ENCODE measurements around the gene TMCO4.

TMCO4 gene

GRCh38 chr1:19744886-19745285, 54.8 kb downstream of the TMCO4 start:
- H3K36me3 ChIP-seq, result peaks cover 11 to 68% (median 31%) of the 10 kb centered on the region in 11 experiments; a peak in 17 of 22 replicates
- H3K4me3 ChIP-seq, result no peak overlapping the region
- no peaks in the 10 kb centered on the region; a peak in 2 of 22 replicates for H4K20me1 ChIP-seq
- no peaks in the 10 kb centered on the region for H3K27me3 ChIP-seq
- H3K4me1 ChIP-seq, result no peaks in the 10 kb centered on the region
- H3K9ac ChIP-seq, result no peak overlapping the region
- no peak overlapping the region for H3K27ac ChIP-seq
- H3K4me2 ChIP-seq, result no peak overlapping the region
- no peaks in the 10 kb centered on the region for H3K9me3 ChIP-seq (replicated peaks in 1 of 11)
- TF ChIP-seq Cebpa-rat (IDR thresholded peaks at IDR 0.05), result no peak

DNA sequence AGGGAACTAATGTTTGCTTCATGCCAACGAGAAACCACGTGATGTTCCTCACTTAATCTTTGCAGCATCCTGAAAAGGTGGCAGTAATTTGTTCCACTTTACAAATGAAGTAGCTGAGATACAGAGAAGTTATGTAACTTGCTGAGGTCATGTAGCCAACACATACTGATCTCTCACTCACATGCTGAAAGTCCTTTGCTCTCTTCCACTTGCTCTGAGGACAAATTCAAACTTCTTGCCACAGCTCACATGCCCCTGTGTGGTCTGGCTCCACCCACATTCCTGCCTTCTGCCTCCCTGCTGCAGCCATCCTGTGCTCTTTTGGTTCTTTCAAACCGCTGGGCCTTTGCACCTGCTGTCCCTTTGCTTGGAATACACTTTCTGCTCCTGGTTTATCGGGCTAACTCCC, 55.4 kb downstream of the TMCO4 start:
- H3K27me3 ChIP-seq, result no peaks in the 10 kb centered on the region
- H3K9me3 ChIP-seq (replicated peaks in 1 of 11), result no peaks in the 10 kb centered on the region
- H3K9ac ChIP-seq, result no peak overlapping the region
- H3K4me3 ChIP-seq, result no peak overlapping the region
- peaks cover 11 to 68% (median 29%) of the 10 kb centered on the region in 11 experiments; a peak in 17 of 22 replicates for H3K36me3 ChIP-seq
- H3K4me2 ChIP-seq, result no peak overlapping the region
- TF ChIP-seq Cebpa-rat (IDR thresholded peaks at IDR 0.05), result no peak
- H3K4me1 ChIP-seq, result no peaks in the 10 kb centered on the region
- H4K20me1 ChIP-seq, result no peaks in the 10 kb centered on the region; a peak in 2 of 22 replicates
- H3K27ac ChIP-seq, result no peak overlapping the region

DNA sequence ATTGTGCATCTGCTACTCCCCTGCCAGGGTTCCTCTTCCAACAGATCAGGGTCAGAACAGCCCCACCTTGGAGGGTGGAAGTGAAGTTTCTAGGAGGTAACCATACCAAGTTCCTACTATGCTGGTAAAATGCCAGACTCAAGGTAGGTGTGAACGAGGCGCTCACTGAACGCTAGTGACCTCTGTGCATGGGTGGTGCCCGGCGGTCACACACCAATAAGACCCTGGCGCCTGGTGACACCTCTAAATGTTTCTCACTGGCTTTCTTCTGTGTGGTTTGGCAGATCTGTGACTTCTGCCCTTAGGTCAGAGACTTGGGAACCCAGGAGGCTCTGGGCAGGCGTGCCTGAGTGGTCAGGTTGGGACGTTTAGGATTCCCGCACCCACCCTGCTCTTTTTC, 55.9 kb downstream of the TMCO4 start:
- peaks cover 11 to 64% (median 29%) of the 10 kb centered on the region in 11 experiments; a peak in 16 of 22 replicates for H3K36me3 ChIP-seq
- H3K4me1 ChIP-seq, result no peaks in the 10 kb centered on the region
- no peaks in the 10 kb centered on the region for H3K27me3 ChIP-seq
- no peak overlapping the region for H3K4me3 ChIP-seq
- TF ChIP-seq Cebpa-rat (IDR thresholded peaks at IDR 0.05), result no peak
- no peak overlapping the region for H3K27ac ChIP-seq
- no peak overlapping the region for H3K9ac ChIP-seq
- H4K20me1 ChIP-seq, result no peaks in the 10 kb centered on the region; a peak in 2 of 22 replicates
- H3K9me3 ChIP-seq (replicated peaks in 1 of 11), result no peaks in the 10 kb centered on the region
- H3K4me2 ChIP-seq, result no peak overlapping the region

- Histone ChIP-seq H4K20me1 (no peaks in the 10 kb centered on the region; a peak in 2 of 22 replicates), H3K4me2 (no peak overlapping the region), H3K4me3 (no peak overlapping the region), H3K9me3 (replicated peaks in 1 of 11) (no peaks in the 10 kb centered on the region), H3K27ac (no peak overlapping the region), H3K36me3 (peaks cover 11 to 60% (median 29%) of the 10 kb centered on the region in 11 experiments; a peak in 15 of 22 replicates), H3K4me1 (no peaks in the 10 kb centered on the region), H3K9ac (no peak overlapping the region), H3K27me3 (no peaks in the 10 kb centered on the region)
- TF ChIP-seq Cebpa-rat (IDR thresholded peaks at IDR 0.05), result no peak
Measured at GRCh38 chr1:19743180-19743579, 56.5 kb downstream of the TMCO4 start.

GRCh38 chr1:19739628-19740027, 60.1 kb downstream of the TMCO4 start:
- H3K9me3 ChIP-seq (replicated peaks in 1 of 11), result no peaks in the 10 kb centered on the region
- no peak for TF ChIP-seq Cebpa-rat (IDR thresholded peaks at IDR 0.05)
- no peaks in the 10 kb centered on the region for H3K4me1 ChIP-seq
- no peak overlapping the region for H3K4me2 ChIP-seq
- no peak overlapping the region for H3K9ac ChIP-seq
- peaks cover 0 to 54% (median 10%) of the 10 kb centered on the region in 11 experiments; a peak in 10 of 22 replicates for H3K36me3 ChIP-seq
- H3K27me3 ChIP-seq, result no peaks in the 10 kb centered on the region
- H3K4me3 ChIP-seq, result no peak overlapping the region
- H4K20me1 ChIP-seq, result peaks cover 0 to 2% (median 0%) of the 10 kb centered on the region in 11 experiments; a peak in 2 of 22 replicates
- H3K27ac ChIP-seq, result no peak overlapping the region

DNA sequence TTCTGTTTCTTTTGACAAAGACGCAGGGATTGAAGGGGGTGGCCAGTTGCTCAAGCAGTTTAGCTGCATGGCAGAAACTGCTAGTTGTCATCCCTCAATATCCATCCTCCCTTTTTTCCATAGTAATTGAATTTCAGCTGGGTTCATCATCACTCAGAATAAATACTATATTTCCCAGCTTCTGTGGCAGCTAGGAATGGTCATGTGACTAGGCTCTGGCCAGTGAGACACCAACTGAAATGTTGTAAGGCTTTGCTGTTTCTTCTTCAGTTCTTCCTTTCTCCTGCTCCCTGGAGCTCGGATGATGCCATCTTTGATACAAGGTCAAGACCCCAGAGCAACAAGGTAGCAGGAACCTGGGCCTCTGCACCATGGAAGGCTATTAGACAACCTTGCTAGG, 61.0 kb downstream of the TMCO4 start:
- Histone ChIP-seq H3K27me3 (no peaks in the 10 kb centered on the region), H3K9me3 (replicated peaks in 1 of 11) (no peaks in the 10 kb centered on the region), H3K36me3 (peaks cover 0 to 51% (median 10%) of the 10 kb centered on the region in 11 experiments; a peak in 11 of 22 replicates), H3K4me1 (no peaks in the 10 kb centered on the region), H3K9ac (no peak overlapping the region), H3K4me3 (no peak overlapping the region), H4K20me1 (peaks cover 0 to 4% (median 0%) of the 10 kb centered on the region in 11 experiments; a peak in 2 of 22 replicates), H3K4me2 (no peak overlapping the region), H3K27ac (no peak overlapping the region)
- no peak for TF ChIP-seq Cebpa-rat (IDR thresholded peaks at IDR 0.05)

- no peak overlapping the region for H3K9ac ChIP-seq
- H3K4me1 ChIP-seq, result no peaks in the 10 kb centered on the region
- peaks cover 0 to 4% (median 0%) of the 10 kb centered on the region in 11 experiments; a peak in 2 of 22 replicates for H4K20me1 ChIP-seq
- TF ChIP-seq Cebpa-rat (IDR thresholded peaks at IDR 0.05), result no peak
- H3K27me3 ChIP-seq, result no peaks in the 10 kb centered on the region
- H3K27ac ChIP-seq, result no peak overlapping the region
- H3K4me2 ChIP-seq, result no peak overlapping the region
- no peak overlapping the region for H3K4me3 ChIP-seq
- peaks cover 0 to 46% (median 14%) of the 10 kb centered on the region in 11 experiments; a peak in 11 of 22 replicates for H3K36me3 ChIP-seq
- no peaks in the 10 kb centered on the region for H3K9me3 ChIP-seq (replicated peaks in 1 of 11)
Measured at GRCh38 chr1:19738076-19738475, 61.6 kb downstream of the TMCO4 start.

GRCh38 chr1:19737104-19737825, 62.5 kb downstream of the TMCO4 start:
- Histone ChIP-seq H3K9me3 (replicated peaks in 1 of 11) (no peaks in the 10 kb centered on the region), H3K4me3 (no peak overlapping the region), H3K36me3 (peaks cover 0 to 41% (median 10%) of the 10 kb centered on the region in 11 experiments; a peak in 12 of 22 replicates), H3K9ac (no peak overlapping the region), H3K27ac (no peak overlapping the region), H3K27me3 (no peaks in the 10 kb centered on the region), H4K20me1 (peaks cover 0 to 4% (median 0%) of the 10 kb centered on the region in 11 experiments; a peak in 1 of 22 replicates), H3K4me2 (no peak overlapping the region), H3K4me1 (no peaks in the 10 kb centered on the region)
- no peak for TF ChIP-seq Cebpa-rat (IDR thresholded peaks at IDR 0.05)

DNA sequence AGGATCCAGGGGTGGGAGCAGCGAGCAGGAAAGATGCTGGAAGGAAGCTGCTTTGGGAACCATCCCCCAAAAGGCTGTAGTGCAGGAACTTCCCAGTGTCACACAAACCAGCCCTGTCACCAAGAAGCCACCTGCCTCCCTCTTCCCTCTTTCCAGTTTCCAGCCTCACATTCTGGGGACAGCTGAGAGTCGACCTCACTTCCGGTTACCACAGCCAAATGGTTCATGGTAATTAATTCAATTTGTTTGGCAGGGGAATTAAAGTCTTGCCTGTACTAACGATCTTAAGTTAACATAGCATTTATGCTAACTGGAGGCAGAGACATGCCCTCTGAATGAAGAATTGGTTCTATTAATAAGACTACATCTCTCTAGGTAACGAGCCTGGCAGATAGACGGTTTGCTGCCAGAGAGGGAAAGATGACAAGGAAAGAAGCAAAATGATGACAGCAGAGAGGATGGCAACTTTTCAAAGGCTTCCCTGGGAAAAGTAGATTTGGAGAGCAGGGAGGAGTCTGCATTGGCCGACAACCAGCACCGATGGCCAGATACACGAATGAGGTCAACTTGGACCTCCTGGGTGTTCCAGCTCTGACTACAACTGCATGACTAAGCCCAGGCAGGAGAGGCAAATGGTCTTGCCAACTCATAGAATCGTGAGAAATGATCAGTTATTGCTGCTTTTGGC, 64.1 kb downstream of the TMCO4 start:
- Histone ChIP-seq H3K4me3 (no peak overlapping the region), H3K27ac (no peak overlapping the region), H3K4me2 (no peak overlapping the region)

More for the DNA sequence above, 64.1 kb downstream of the TMCO4 start:
- Histone ChIP-seq H4K20me1 (0 out of 22 replicates have a peak, but pooled peaks cover 0 to 4% (median 0%) of the 10 kb centered on the region in 11 experiments), H3K27me3 (no peaks in the 10 kb centered on the region), H3K36me3 (peaks cover 1 to 42% (median 15%) of the 10 kb centered on the region in 11 experiments; a peak in 15 of 22 replicates), H3K4me1 (no peaks in the 10 kb centered on the region), H3K9ac (no peak overlapping the region), H3K9me3 (replicated peaks in 1 of 11) (peaks cover 0 to 5% (median 2%) of the 10 kb centered on the region in 11 experiments; a peak in 18 of 22 replicates)
- TF ChIP-seq Cebpa-rat (IDR thresholded peaks at IDR 0.05), result no peak
